DND-41 (cell line): ENCODE measurements around the gene ZNF699.

Experiments
- ATAC-seq: fragments of 200-7000 bp; cut with Tn5 transposase; 3 replicates; pipeline ENCODE4 v1.9.1; 2021; ENCODE audit warnings: low read depth; ENCODE audit not compliant: insufficient read depth
- DNase-seq: peaks from one replicate; pipeline ENCODE4 v3.0.0-alpha.2; 2020
- H2AFZ ChIP-seq: 2 replicates; pipeline ENCODE4 v1.6.0; 2012; ENCODE audit warnings: low read depth, low read length
- H3K27ac ChIP-seq: 2 replicates; pipeline ENCODE4 v1.5.1; 2012; ENCODE audit warnings: low read length, inconsistent platforms
- H3K27me3 ChIP-seq: fragments of 200-600 bp; sonication (generic); 2 replicates; pipeline ENCODE4 v1.6.0; 2012; ENCODE audit warnings: low read length, mild to moderate bottlenecking, inconsistent platforms; ENCODE audit not compliant: insufficient read depth, poor library complexity
- H3K36me3 ChIP-seq: 2 replicates; pipeline ENCODE4 v1.5.1; 2012; ENCODE audit warnings: low read length, inconsistent platforms; ENCODE audit not compliant: insufficient read depth
- H3K4me1 ChIP-seq: 2 replicates; pipeline ENCODE4 v1.5.1; 2012; ENCODE audit warnings: mild to moderate bottlenecking, low read length; ENCODE audit not compliant: insufficient read depth
- H3K4me2 ChIP-seq: 2 replicates; pipeline ENCODE4 v1.6.0; 2012; ENCODE audit warnings: mild to moderate bottlenecking, moderate library complexity, low read length, inconsistent platforms; ENCODE audit not compliant: insufficient read depth
- H3K4me3 ChIP-seq, 2 experiments: fragments of 200-600 bp in 1 of 2; shearing (Covaris generic) in 1 of 2; 2 replicates each; pipeline ENCODE4 v1.5.1; 2012 to 2016; ENCODE audit warnings: inconsistent platforms in 2 of 2, low read length in 2 of 2, mild to moderate bottlenecking in 2 of 2, low read depth in 1 of 2, moderate library complexity in 1 of 2
- H3K79me2 ChIP-seq: 2 replicates; pipeline ENCODE4 v1.6.0; 2012; ENCODE audit warnings: low read length, inconsistent platforms; ENCODE audit not compliant: insufficient read depth
- H3K9ac ChIP-seq: 2 replicates; pipeline ENCODE4 v1.6.0; 2012; ENCODE audit warnings: low read depth, mild to moderate bottlenecking, inconsistent platforms, low read length, moderate library complexity
- H3K9me3 ChIP-seq: 2 replicates; pipeline ENCODE4 v1.5.1; 2012; ENCODE audit warnings: low read length, moderate library complexity, mild to moderate bottlenecking, inconsistent platforms; ENCODE audit not compliant: insufficient read depth, severe bottlenecking
- H4K20me1 ChIP-seq: 2 replicates; pipeline ENCODE4 v1.6.0; 2012; ENCODE audit warnings: low read length; ENCODE audit not compliant: insufficient read depth
- CTCF ChIP-seq: IDR thresholded peaks from 2 replicates; pipeline ENCODE4 v1.5.1; 2012; ENCODE audit warnings: borderline replicate concordance, low read length, moderate library complexity, mild to moderate bottlenecking; ENCODE audit not compliant: poor library complexity, severe bottlenecking; ENCODE audit errors: extremely low read depth
- EZH2 ChIP-seq: IDR thresholded peaks from 3 replicates; pipeline ENCODE4 v1.6.1; 2012; ENCODE audit warnings: borderline replicate concordance, low read depth, mild to moderate bottlenecking, moderate library complexity, low read length, inconsistent platforms; ENCODE audit not compliant: severe bottlenecking

Gene ZNF699

GRCh38 chr19:9309139-9309973, at the start of gene ZNF699:
ZNF699 (minus strand) TSS chr19:9309838; CDS start chr19:9305119, 4,719 bp downstream.
- ATAC-seq: peak; percentile 88
- peaks cover 5% of the 10 kb centered on the region; the same call in 1 of the 2 replicates for H3K36me3 ChIP-seq

GRCh38 chr19:9354651-9355050, 45.0 kb upstream of the ZNF699 start:
- DNase-seq (no peak), ATAC-seq (no peak)
- H3K4me3 ChIP-seq: no peak overlapping the region
- H4K20me1 ChIP-seq: no peaks in the 10 kb centered on the region
- H3K79me2 ChIP-seq: no peaks in the 10 kb centered on the region
- peaks cover 2% of the 10 kb centered on the region for H3K9me3 ChIP-seq
- no peak overlapping the region for H3K4me2 ChIP-seq
- no peaks in the 10 kb centered on the region for H3K27me3 ChIP-seq
- H2AFZ ChIP-seq: no peak overlapping the region
- no peak overlapping the region for H3K27ac ChIP-seq
- no peak overlapping the region for H3K9ac ChIP-seq
- no peaks in the 10 kb centered on the region for H3K4me1 ChIP-seq
- H3K36me3 ChIP-seq: peaks cover 18% of the 10 kb centered on the region
- TF ChIP-seq EZH2 (no peak), CTCF (no peak)

More at GRCh38 chr19:9309139-9309973, at the start of gene ZNF699:
- Histone ChIP-seq H3K9me3 (no peaks in the 10 kb centered on the region), H3K27me3 (no peaks in the 10 kb centered on the region), H3K4me1 (peaks cover 42% of the 10 kb centered on the region), H2AFZ (peak within 1 kb of the TSS; percentile 99), H4K20me1 (no peaks in the 10 kb centered on the region), H3K27ac (peak within 1 kb of the TSS; percentile 88), H3K79me2 (peaks cover 24% of the 10 kb centered on the region), H3K4me3 (peak within 1 kb of the TSS; percentile 86 to 94), H3K9ac (peak within 1 kb of the TSS; percentile 87), H3K4me2 (peak within 1 kb of the TSS; percentile 69)
- TF ChIP-seq CTCF: no peak
- TF ChIP-seq EZH2: no peak
- peak; percentile 98 for DNase-seq

- Histone ChIP-seq H2AFZ (no peak overlapping the region), H3K79me2 (no peaks in the 10 kb centered on the region), H3K4me2 (no peak overlapping the region), H3K9ac (no peak overlapping the region), H3K4me3 (no peak overlapping the region), H3K27me3 (no peaks in the 10 kb centered on the region), H3K4me1 (no peaks in the 10 kb centered on the region), H3K9me3 (peaks cover 4% of the 10 kb centered on the region), H3K36me3 (peaks cover 18% of the 10 kb centered on the region), H3K27ac (no peak overlapping the region), H4K20me1 (no peaks in the 10 kb centered on the region)
- no peak for DNase-seq
- ATAC-seq: no peak
- TF ChIP-seq EZH2: no peak
- TF ChIP-seq CTCF: no peak
Observed at GRCh38 chr19:9353011-9353410, 43.4 kb upstream of the ZNF699 start.
